ENCODE data around the gene BCAS1.

GRCh38 chr20:53995949-53996348 lies 74.4 kb downstream of the BCAS1 start:
- no peak for TF ChIP-seq ZNF274 (IDR thresholded peaks at IDR 0.05; ENCODE audit: low read depth, low read length)
- TF ChIP-seq YY1 (IDR thresholded peaks at IDR 0.05; ENCODE audit: insufficient read depth, insufficient read length): no peak

All from NT2/D1 (cell line).